CD4-positive, alpha-beta T cell treated with Interferon gamma for 1 hour (primary cell): ENCODE results near the gene ARVCF.
"Not testable (repeated sequence)": the region's sequence is repeated elsewhere in the genome, so short reads cannot be mapped to it uniquely, and the experiment has no call there.

Experiments
- DNase-seq: peaks from one replicate; pipeline ENCODE4 v3.0.0-alpha.2; 2020

The ARVCF gene

DNA sequence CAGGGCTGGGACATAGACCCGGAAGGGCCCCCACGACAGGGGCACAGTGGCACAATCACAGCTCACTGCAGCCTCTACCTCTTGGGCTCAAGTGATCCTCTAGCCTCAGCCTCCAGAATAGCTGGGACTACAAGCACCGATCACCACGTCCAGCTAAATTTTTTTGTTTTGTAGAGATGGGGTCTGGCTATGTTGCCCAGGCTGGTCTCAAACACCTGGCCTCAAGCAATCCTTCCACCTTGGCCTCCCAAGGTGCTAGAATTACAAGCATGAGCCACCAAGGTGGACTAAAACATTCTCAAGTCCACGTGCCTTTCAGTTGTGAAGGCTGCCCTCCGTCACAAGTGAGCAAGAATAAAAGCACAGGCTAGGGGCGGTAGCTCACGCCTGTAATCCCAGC lies 85.1 kb downstream of the ARVCF start:
- DNase-seq = no peak

DNA sequence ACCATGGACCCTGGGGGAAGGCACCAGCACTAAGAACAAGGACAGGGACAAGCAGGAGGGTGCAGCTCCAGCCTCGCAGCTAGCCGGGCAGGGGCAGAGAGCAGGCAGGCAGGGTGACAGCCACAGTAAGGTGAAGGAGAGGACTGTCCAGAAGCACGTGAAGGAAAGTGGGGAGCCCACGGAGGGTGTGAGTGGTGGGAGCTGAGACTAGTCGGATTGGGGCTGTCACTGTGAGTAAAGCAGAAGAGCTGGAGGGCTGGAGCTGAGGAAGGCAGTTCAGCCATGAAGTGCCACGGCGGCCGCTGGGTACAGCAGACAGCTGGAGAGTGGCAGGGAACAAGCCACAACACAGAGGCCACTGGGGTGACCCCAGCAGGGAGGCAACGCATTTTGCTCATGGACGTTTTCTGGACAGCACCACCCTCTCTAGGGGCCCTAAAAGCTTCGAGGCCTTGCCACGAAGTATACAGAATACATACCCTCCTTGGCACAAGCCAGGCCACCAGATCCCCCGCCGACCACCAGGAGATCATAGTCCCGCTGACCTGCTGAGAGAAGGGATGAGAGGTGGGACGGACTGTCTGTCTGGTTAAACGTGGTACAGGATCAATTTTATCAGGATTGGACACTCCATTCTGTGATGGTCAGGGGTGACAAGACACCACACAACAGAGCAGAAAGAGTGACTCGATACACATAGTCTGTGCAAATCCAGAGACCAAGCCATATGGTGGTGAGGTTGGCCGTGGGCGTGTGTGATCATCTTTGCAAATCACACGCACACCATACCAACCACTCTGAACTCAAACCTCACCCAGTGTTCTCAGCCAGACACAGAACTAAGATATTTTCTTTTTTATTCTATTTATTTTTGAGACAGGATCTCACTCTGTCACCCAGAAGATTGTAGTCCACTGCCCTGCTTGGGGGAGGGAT lies 85.8 kb downstream of the ARVCF start:
- no peak for DNase-seq

DNA sequence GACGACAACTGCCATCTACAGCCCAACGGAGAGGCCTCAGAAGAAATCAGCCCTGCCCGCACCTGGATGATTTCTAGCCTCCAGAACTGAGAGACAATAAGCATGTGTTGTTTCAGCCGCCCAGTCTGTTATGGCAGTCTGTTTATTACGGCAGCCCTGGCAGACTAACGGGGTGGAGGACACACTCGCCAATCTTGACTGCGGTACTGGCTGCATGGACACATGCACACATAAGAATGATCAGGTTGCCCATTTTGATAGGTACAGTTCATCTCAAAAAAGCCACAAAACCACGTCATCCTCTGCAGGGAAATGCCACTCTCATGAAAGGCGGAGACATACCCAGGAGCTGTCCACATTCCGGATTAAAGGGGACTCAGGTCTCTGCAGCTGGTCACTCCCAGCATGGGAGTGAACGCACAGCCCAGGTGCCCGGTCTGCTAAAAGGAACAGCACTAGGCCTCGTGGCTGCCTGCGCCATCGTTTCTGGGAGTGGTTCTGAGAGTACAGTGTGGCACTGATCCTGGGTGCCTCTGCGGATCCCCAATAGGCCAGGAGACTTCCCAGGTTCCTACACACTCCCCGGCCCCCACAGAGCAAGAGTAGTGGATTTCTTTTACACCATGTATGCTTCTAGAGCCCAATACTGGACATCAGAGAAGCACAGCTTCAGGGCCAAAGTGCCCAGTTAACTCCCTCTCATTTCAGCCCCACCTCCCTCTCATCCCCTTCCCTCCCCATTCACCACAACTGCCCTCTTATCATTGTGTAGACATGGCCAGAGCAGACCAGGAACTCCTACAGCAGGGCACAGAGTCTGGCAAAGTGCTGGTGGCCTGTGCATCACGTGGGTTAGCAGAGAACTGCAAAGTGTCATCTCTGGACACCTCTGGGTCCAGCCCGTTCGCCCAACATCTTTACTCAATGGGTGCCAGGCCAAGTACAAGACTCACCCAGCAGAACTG lies 86.8 kb downstream of the ARVCF start:
- no peak for DNase-seq

DNA sequence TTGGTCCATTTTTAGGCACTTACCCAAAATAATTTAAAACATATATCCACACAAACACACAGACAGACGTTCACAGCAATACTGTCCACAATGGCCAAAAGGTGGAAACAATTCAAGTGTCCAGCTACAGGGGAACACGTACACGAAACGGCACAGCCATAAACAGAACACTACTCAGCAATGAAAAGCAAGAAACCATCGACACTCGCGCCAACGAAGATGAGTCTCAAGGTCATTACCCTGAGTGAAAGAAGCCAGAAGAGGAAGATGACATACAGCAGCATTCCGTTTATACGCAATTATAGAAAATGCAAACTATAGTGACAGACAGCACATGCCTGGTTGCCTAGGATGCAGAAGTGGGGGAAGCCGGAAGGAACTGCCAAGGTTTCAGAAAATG lies 88.4 kb downstream of the ARVCF start:
- no peak for DNase-seq

DNA sequence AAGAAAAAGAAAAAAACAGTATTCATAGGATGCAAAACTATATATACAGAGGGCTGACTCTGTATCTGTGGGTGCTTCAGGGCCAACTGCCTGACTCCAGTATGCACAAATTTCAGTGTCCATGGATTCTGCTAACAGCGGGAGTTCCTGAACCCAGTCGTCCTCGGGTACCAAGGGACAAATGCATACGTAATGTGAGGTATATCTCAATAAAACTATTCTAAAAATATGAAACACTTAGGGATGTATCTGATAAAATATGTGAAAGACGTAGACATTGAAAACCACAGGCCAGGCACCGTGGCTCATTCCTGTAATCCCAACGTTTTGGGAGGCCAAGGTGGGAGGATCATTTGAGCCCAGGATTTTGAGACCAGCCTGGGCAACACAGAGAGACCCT lies 88.9 kb downstream of the ARVCF start:
- no peak for DNase-seq

DNA sequence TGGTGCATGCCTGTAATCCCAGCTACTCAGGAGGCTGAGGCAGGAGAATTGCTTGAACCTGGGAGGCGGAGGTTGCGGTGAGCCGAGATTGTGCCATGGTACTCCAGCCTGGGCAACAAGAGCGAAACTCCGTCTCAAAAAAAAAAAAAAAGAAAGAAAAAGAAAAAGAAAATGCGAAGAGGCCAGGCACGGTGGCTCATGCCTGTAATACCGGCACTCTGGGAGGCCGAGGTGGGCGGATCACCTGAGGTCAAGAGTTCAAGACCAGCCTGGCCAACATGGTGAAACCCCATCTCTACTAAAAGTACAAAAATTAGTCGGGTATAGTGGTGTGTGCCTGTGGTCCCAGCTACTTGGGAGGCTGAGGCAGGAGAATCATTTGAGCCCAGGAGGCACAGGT lies 90.6 kb downstream of the ARVCF start:
- not testable (repeated sequence) for DNase-seq

DNA sequence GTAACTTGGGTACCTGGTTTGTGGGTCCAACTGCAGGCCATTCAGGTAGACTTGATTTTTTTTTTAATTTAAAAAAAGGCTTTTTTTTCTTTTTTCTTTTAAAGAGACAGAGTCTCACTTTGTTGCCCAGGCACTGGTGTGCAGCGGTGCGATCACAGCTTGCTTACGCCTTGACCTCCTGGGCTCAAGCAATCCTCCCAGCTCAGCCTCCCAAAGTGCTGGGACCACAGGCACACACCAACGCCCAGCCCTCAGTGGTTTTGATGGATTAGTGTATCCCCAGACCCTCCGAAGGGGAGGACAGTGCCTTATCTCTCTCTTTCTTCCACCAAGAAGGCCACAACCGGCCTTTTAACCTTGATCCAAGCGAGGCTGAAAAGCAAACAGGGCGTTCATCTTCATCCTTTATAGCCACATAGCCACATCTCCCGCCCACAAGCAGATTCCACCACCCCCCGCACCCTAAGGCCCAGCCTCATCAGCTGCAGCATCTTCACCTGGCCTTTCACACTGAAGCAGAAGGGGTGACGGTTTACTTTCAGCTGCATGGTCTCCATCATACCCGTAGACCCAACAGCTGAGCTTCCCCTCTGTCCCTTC lies 92.6 kb downstream of the ARVCF start:
- no peak for DNase-seq

DNA sequence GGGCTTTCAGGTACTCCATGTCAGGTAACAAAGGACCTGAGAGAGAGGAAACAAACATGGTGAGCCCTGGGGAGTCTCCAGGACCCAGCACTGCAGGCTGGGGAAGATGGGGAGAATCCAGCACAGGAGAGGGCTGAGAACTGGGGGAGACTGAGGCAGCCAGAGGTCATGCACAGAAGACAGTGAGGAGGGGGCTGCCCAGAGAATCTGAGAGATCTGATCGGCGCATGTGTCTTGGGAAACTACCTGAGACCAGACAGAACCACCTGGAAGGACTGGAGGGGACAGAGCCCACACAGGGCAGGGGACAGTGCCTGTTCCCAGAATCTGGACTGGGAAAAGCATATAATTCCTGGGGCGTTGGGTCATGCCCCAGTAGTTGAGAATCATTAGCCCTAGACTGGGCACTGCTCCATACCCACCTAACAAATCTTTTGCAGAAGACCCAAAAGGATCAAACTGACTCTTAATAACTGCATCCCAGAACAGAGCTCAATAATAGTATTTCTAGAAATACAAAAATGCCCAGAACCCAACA lies 95.0 kb downstream of the ARVCF start:
- no peak for DNase-seq
